IMR-90 (cell line): Measurements from ENCODE around the gene WWC2. TPM values are rescaled to one million over a fixed set of nuclear protein-coding genes. Genes with fewer than 3 reads are reported as not detected.

Source experiments
- ATAC-seq: fragments of 200-7000 bp; cut with Tn5 transposase; 2 replicates; pipeline ENCODE4 v1.9.1; 2020; ENCODE audit warnings: low read depth, mild to moderate bottlenecking, moderate library complexity
- BruUV-seq: library from RNA; stranded (reverse); fragments of 400-500 nt; replicated peaks from 2 replicates; lab custom pipeline; 2021; lab: Mats Ljungman, UMichigan
- CTCF ChIA-PET: fragments of 300-600 bp; formaldehyde crosslinking; extraction: SDS; loops from one replicate; lab custom pipeline; 2021; ENCODE audit warnings: antibody characterized with exemption; lab: Yijun Ruan, JAX
- POLR2A ChIA-PET: fragments of 300-600 bp; sonication (Branson Sonifier 250); formaldehyde crosslinking; loops from one replicate; lab custom pipeline; 2022; ENCODE audit warnings: antibody characterized with exemption; ENCODE audit not compliant: unreplicated experiment; lab: Charles Lee
- DNase-seq: peaks from one replicate; pipeline ENCODE4 v3.0.0; 2013
- H2AFZ ChIP-seq: replicated peaks from 2 replicates; pipeline ENCODE3; 2013; ENCODE audit warnings: low read length, mild to moderate bottlenecking; ENCODE audit not compliant: poor library complexity
- H2AK5ac ChIP-seq: 2 replicates; pipeline ENCODE4 v1.6.1; 2013; ENCODE audit warnings: low read depth, low read length, inconsistent platforms
- H2AK9ac ChIP-seq: replicated peaks from 2 replicates; pipeline ENCODE3; 2013; ENCODE audit warnings: mild to moderate bottlenecking, low read depth, low read length, moderate library complexity; ENCODE audit not compliant: poor library complexity
- H2BK120ac ChIP-seq: 2 replicates; pipeline ENCODE4 v1.6.1; 2013; ENCODE audit warnings: low read depth, low read length, inconsistent platforms
- H2BK15ac ChIP-seq: 3 replicates; pipeline ENCODE4 v1.6.1; 2013; ENCODE audit warnings: low read depth, low read length, inconsistent platforms
- H2BK20ac ChIP-seq: 2 replicates; pipeline ENCODE4 v1.6.1; 2013; ENCODE audit warnings: low read depth, mild to moderate bottlenecking, inconsistent platforms, low read length, moderate library complexity
- H2BK5ac ChIP-seq: 2 replicates; pipeline ENCODE4 v1.6.1; 2013; ENCODE audit warnings: mild to moderate bottlenecking, low read depth, low read length, inconsistent platforms; ENCODE audit not compliant: poor library complexity, severe bottlenecking
- H3K14ac ChIP-seq: replicated peaks from 2 replicates; pipeline ENCODE4 v1.6.1; 2013; ENCODE audit warnings: low read depth, low read length, inconsistent platforms
- H3K18ac ChIP-seq: 2 replicates; pipeline ENCODE4 v1.6.1; 2013; ENCODE audit warnings: low read depth, low read length, control low read depth
- H3K23ac ChIP-seq: 2 replicates; pipeline ENCODE4 v1.6.1; 2013; ENCODE audit warnings: low read depth, low read length, inconsistent platforms
- H3K27ac ChIP-seq: 2 replicates; pipeline ENCODE4 v1.5.1; 2013; ENCODE audit warnings: mild to moderate bottlenecking, control low read depth, low read length; ENCODE audit not compliant: insufficient read depth
- H3K27me3 ChIP-seq: 2 replicates; pipeline ENCODE4 v1.6.1; 2013; ENCODE audit warnings: low read length; ENCODE audit not compliant: control insufficient read depth, insufficient read depth
- H3K36me3 ChIP-seq: 2 replicates; pipeline ENCODE4 v1.6.1; 2013; ENCODE audit warnings: low read length, mixed read lengths; ENCODE audit not compliant: control insufficient read depth, insufficient read depth
- H3K4ac ChIP-seq: 2 replicates; pipeline ENCODE4 v1.6.1; 2013; ENCODE audit warnings: low read depth, low read length, inconsistent platforms
- H3K4me1 ChIP-seq: 2 replicates; pipeline ENCODE4 v1.6.1; 2013; ENCODE audit warnings: low read length, mixed read lengths; ENCODE audit not compliant: control insufficient read depth, insufficient read depth
- H3K4me2 ChIP-seq: 2 replicates; pipeline ENCODE4 v1.6.1; 2013; ENCODE audit warnings: low read depth, mild to moderate bottlenecking, control low read depth, low read length, moderate library complexity
- H3K4me3 ChIP-seq: 2 replicates; pipeline ENCODE4 v1.5.1; 2013; ENCODE audit warnings: low read depth, mild to moderate bottlenecking, control low read depth, low read length, moderate library complexity; ENCODE audit not compliant: insufficient read depth
- H3K56ac ChIP-seq: 2 replicates; pipeline ENCODE4 v1.6.1; 2013; ENCODE audit warnings: low read length, inconsistent platforms; ENCODE audit not compliant: insufficient read depth; ENCODE audit errors: extremely low read depth
- H3K79me1 ChIP-seq, 2 experiments: 2 replicates each; pipeline ENCODE4 v1.6.1; 2013; ENCODE audit warnings: low read length in 2 of 2, inconsistent platforms in 1 of 2, low read depth in 1 of 2
- H3K9ac ChIP-seq: 2 replicates; pipeline ENCODE4 v1.6.1; 2013; ENCODE audit warnings: low read depth, low read length, control low read depth
- H3K9me1 ChIP-seq: 2 replicates; pipeline ENCODE4 v1.6.1; 2013; ENCODE audit warnings: low read length, inconsistent platforms; ENCODE audit not compliant: insufficient read depth
- H3K9me3 ChIP-seq: 2 replicates; pipeline ENCODE4 v1.6.1; 2013; ENCODE audit warnings: low read length; ENCODE audit not compliant: control insufficient read depth, insufficient read depth
- H4K20me1 ChIP-seq: 2 replicates; pipeline ENCODE4 v1.6.1; 2013; ENCODE audit warnings: low read length, inconsistent platforms; ENCODE audit not compliant: insufficient read depth
- H4K5ac ChIP-seq: 2 replicates; pipeline ENCODE4 v1.6.1; 2013; ENCODE audit warnings: mild to moderate bottlenecking, low read depth, low read length, control low read depth
- H4K8ac ChIP-seq, 2 experiments: 2 replicates each; pipeline ENCODE4 v1.6.1; 2013; ENCODE audit warnings: low read depth in 2 of 2, low read length in 2 of 2, control low read depth in 1 of 2, inconsistent platforms in 1 of 2
- H4K91ac ChIP-seq: 2 replicates; pipeline ENCODE4 v1.6.1; 2013; ENCODE audit warnings: low read depth, low read length, inconsistent platforms; ENCODE audit not compliant: insufficient read depth
- CHD1 ChIP-seq: IDR thresholded peaks from 2 replicates; pipeline ENCODE4 v1.6.1; 2012; ENCODE audit warnings: low read depth, low read length, improper control_type of control experiment
- FOS ChIP-seq: fragments of 150-350 bp; IDR thresholded peaks from 2 replicates; pipeline ENCODE4 v1.6.1; 2016; ENCODE audit warnings: low read depth, low read length
- MAZ ChIP-seq: IDR thresholded peaks from 2 replicates; pipeline ENCODE4 v1.6.1; 2012; ENCODE audit warnings: low read depth, mild to moderate bottlenecking, low read length, improper control_type of control experiment, moderate library complexity, borderline replicate concordance
- NFE2L2 ChIP-seq: fragments of 150-350 bp; IDR thresholded peaks from 2 replicates; pipeline ENCODE4 v1.6.1; 2016; ENCODE audit warnings: low read depth, mild to moderate bottlenecking, low read length
- RFX5 ChIP-seq: IDR thresholded peaks from 2 replicates; pipeline ENCODE4 v1.8.0; 2012; ENCODE audit warnings: low read depth, mild to moderate bottlenecking, low read length, moderate library complexity
- SMC3 ChIP-seq: fragments of 150-350 bp; IDR thresholded peaks from 2 replicates; pipeline ENCODE4 v1.6.1; 2016; ENCODE audit warnings: low read depth, mild to moderate bottlenecking, antibody characterized with exemption, low read length, moderate library complexity
- USF2 ChIP-seq: fragments of 150-350 bp; IDR thresholded peaks from 2 replicates; pipeline ENCODE4 v1.6.1; 2017; ENCODE audit warnings: mild to moderate bottlenecking, antibody characterized with exemption, low read length, low read depth
- WGBS, 2 experiments: methylation state at CpG; one replicate each; pipeline versions ENCODE4 v1.1.5 to v1.1.7; 2013; ENCODE audit warnings: missing lambda C conversion rate in 2 of 2; ENCODE audit not compliant: insufficient read length in 1 of 2; ENCODE audit errors: extremely low coverage in 2 of 2; 5-methylcytosine and 5-hydroxymethylcytosine counted together
- dilution Hi-C: fragments of 300-500 bp; cut with HindIII; formaldehyde crosslinking; loops from one replicate; pipeline ENCODE4 v1.14.3; 2018; ENCODE audit warnings: low sequenced_read_pairs; ENCODE audit not compliant: unreplicated experiment
- in situ Hi-C: fragments of 300-500 bp; cut with MboI; formaldehyde crosslinking; loops from 3 replicates; pipeline ENCODE4 v1.14.3; 2019; ENCODE audit warnings: low sequenced_read_pairs, inconsistent platforms, mixed read lengths
- intact Hi-C: fragments of 100-400 bp; cut with micrococcal nuclease; formaldehyde crosslinking; loops from 2 replicates; pipeline ENCODE4 v1.10.0; 2022
- polyA plus RNA-seq, 3 experiments: library from polyadenylated mRNA; depleted of rRNA; stranded (reverse); fragments of >200 nt; gene quantifications; 2 replicates each; pipeline ENCODE4 v1.2.3, GENCODE V29; 2012; ENCODE audit warnings: low replicate concordance in 1 of 3
- total RNA-seq: library from RNA; depleted of rRNA; stranded (reverse); fragments of >200 nt; gene quantifications from 2 replicates; pipeline ENCODE4 v1.2.3, GENCODE V29; 2012

The WWC2 gene
- total and polyA plus RNA-seq, 2 of the 4 experiments (the other 2 are of a cell fraction), result 26.6 to 27.4 TPM

GRCh38 chr4:183180621-183181020, 81.6 kb downstream of the WWC2 start:
- H3K4me2 ChIP-seq, result no peak overlapping the region
- peaks cover 21% of the 10 kb centered on the region for H3K9me1 ChIP-seq
- ATAC-seq (no peak), DNase-seq (no peak)
- peaks cover 19% of the 10 kb centered on the region for H4K20me1 ChIP-seq
- H2BK20ac ChIP-seq, result no peak overlapping the region
- no peak overlapping the region for H3K4ac ChIP-seq
- no peak overlapping the region for H4K91ac ChIP-seq
- peaks cover 36 to 79% of the 10 kb centered on the region in 2 experiments for H3K79me1 ChIP-seq
- no CpG with 5 or more reads among the region's 4 CpGs for WGBS, 2 experiments
- ChIA-PET POLR2A (no interaction called here), CTCF (no interaction called here)
- no peaks in the 10 kb centered on the region for H3K36me3 ChIP-seq
- H2BK5ac ChIP-seq, result no peak overlapping the region
- H3K4me3 ChIP-seq, result no peak overlapping the region
- H3K14ac ChIP-seq, result no peak overlapping the region
- H4K5ac ChIP-seq, result no peak overlapping the region
- H2BK120ac ChIP-seq, result no peak overlapping the region
- H2AFZ ChIP-seq, result no peak overlapping the region
- no peak overlapping the region for H3K9ac ChIP-seq
- H3K9me3 ChIP-seq, result no peaks in the 10 kb centered on the region
- no peak overlapping the region for H4K8ac ChIP-seq
- no peak overlapping the region for H3K56ac ChIP-seq
- H2BK15ac ChIP-seq, result no peak overlapping the region
- intact Hi-C loops, result no loop called here
- in situ Hi-C loops, result no loop called here
- no peak for TF ChIP-seq CHD1
- no peak for TF ChIP-seq USF2
- no peak for TF ChIP-seq RFX5
- no peak for TF ChIP-seq NFE2L2
- no peak for TF ChIP-seq SMC3
- TF ChIP-seq FOS, result no peak
- no peak for TF ChIP-seq MAZ
- no peaks in the 10 kb centered on the region for H3K27me3 ChIP-seq
- H3K18ac ChIP-seq, result no peak overlapping the region
- dilution Hi-C loops, result no loop called here
- BruUV-seq, result no TSS peak
- no peak overlapping the region for H3K27ac ChIP-seq
- no peak overlapping the region for H2AK9ac ChIP-seq
- no peak overlapping the region for H2AK5ac ChIP-seq
- peaks cover 10% of the 10 kb centered on the region for H3K4me1 ChIP-seq
- H3K23ac ChIP-seq, result no peak overlapping the region
